Measurements from ENCODE around the gene PSAT1.

- TF ChIP-seq JUND (IDR thresholded peaks at IDR 0.05) (no peak), RAD21 (IDR thresholded peaks at IDR 0.05; ENCODE audit: low read depth) (no peak)
These were observed 23.2 kb downstream of the PSAT1 start for GRCh38 chr9:78320030-78320693.

Measured in HCT116 (cell line).